Cardiac septum (tissue), 1 donor: ENCODE data around the gene PARP6. TPM values are rescaled to one million over a fixed set of nuclear protein-coding genes. Genes with fewer than 3 reads are reported as not detected.
A peak's percentile ranks its signal among the peaks of the same experiment; 100 is the strongest.
"Not testable (repeated sequence)": the region's sequence is repeated elsewhere in the genome, so short reads cannot be mapped to it uniquely, and the experiment has no call there.

Experiments
- DNase-seq: peaks from one replicate; pipeline ENCODE4 v3.0.0-alpha.2; 2020; ENCODE audit warnings: low spot score
- intact Hi-C: fragments of 100-400 bp; cut with DNase I; formaldehyde crosslinking; loops from one replicate; pipeline ENCODE4 v1.14.0; 2022
- total RNA-seq: library from RNA; stranded (reverse); fragmentation: NEBNext Ultra II Directional; extraction: Animal tissue kit (Norgen Biotek cat#: 25700); gene quantifications from one replicate; pipeline ENCODE4 v1.2.1, GENCODE V29; 2021
- donor health status: DM: no; HTN: no; CAD: no.

PARP6 gene
- total RNA-seq, 1 donor from 2014 or later, result 34.6 TPM

DNA sequence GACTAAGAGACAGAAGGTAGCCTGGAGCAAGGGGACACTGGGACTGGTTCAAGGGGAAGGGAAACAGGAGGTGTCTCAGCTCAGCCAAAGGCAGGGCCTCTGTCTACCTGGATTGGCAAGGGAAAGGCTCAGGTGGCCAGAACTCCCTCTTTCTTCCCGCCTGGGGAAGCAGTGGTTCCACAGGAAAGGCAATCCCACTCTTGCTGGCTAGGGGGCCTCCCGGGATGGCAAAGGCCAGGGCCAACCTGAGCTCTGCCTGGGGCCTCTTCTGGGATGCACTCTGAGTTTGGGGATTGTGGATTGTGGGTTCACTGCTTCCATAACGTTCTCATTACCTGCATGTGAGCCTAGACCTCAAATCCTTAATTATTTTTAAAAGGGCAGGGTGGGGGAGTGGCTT lies 13.0 kb upstream of the PARP6 start:
- intact Hi-C loops, result loop anchor here (5.0 kb wide), 1 partner anchor 83 kb away; no protein-coding TSS in a partner anchor
- DNase-seq, result no peak

GRCh38 chr15:72284781-72285180 lies 12.4 kb upstream of the PARP6 start:
- intact Hi-C loops, result loop anchor here (5.0 kb wide), 1 partner anchor 82 kb away; no protein-coding TSS in a partner anchor
- no peak for DNase-seq

- DNase-seq, result no peak
- intact Hi-C loops, result no loop called here
These were observed 9.4 kb upstream of the PARP6 start for GRCh38 chr15:72281713-72282112.

DNA sequence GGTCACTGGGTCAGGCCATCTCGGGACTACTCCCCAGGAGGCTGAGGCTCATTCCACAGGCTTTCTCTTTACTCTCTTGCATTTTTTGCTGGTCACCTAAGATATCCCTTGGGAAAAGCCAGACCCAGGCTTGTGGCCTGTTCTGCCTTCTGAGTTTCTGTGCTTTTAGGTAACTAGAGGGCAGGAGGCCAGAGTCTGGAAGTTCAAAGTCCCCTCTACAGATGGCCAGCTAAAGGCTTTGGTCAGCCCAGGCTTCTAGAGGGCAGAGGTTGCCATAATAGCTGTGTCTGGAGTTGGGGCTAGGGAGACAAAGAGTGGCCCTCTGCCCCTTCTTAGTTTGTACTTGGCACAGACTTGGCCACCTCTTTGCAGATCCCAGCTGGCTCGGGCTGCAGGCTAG lies 8.4 kb upstream of the PARP6 start:
- intact Hi-C loops, result no loop called here

DNA sequence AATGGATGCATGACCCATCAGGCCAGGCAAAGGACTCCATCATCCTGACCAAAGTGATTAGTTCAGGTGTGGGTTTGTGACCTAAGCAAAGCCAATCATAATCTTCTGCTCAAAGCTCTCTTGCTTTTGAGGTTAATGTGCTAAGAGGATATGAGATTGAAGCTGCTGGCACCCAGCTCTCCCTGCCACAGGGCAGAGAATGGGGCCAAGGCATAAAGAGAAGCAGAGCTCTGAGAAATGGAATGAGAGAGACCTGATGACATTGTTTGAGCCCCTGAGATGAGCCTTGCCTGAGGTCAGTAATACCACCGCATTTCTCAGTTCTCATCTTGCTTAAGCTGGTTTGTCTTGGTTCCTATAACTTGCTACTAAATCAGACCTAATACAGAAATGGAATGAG lies 6.4 kb upstream of the PARP6 start:
- intact Hi-C loops, result no loop called here
- no peak for DNase-seq

More for the DNA sequence above, 8.4 kb upstream of the PARP6 start:
- no peak for DNase-seq

DNA sequence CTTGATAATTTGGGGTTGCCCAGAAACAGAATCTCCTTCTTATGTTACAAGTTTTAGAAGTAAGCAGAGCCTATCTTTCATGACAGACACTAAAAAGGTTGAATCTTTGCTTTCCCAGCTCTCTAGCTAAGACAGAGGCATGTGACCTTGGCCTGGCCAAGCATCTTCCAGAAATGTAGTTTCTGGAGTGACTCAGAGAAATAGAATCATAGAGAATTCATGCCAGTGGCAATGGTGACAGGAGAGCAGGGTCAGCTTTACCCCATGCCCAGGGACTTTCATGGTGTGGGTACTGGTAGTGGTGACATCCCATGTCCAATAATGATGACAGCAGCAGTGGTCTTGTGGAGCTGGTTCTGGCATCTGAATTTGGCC lies 4.0 kb upstream of the PARP6 start:
- intact Hi-C loops, result no loop called here
- no peak for DNase-seq

DNA sequence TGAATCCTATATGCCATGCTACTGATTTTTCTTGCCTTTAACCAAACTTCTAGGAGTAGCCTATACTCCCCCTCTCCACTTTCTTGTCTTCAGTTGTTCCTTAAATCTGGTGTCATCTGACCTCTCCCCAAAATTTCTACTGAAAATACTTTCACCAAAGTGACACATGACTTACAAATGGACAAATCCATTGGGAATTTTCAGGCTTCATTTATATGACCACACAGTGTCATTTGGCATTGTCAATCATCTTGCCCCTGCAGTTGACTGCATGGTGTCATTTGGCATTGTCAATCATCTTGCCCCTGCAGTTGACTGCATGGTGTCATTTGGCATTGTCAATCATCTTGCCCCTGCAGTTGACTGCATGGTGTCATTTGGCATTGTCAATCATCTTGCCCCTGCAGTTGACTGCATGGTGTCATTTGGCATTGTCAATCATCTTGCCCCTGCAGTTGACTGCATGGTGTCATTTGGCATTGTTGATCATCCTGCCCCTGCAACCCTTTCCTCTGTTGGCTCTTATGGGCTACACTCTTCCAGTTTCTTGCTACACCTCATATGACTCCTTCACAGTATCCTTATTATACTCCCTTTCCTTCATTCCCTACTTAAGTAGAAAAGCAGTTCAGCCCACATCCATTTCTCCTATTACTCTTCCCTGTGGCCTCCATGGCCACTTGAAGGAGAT lies 3.4 kb upstream of the PARP6 start:
- intact Hi-C loops, DNase-seq: not testable (repeated sequence)

DNA sequence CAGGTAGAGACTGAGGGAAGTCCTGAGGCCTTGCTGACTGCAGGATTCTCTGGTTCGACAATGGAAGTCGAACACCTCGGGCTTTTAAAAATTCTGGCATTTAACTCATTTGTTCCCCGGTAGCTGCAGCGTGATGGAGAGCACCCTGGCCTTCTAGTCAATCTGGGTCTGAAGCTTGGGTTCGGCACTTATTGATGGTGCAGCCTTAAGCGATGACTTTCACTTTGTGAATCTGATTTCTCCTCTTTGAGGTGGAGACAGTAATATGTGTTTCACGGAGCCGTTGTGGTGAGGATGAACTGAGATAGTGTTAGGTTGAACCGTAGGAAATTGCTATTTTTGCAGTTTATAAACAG lies 621 bp upstream of the PARP6 start:
- intact Hi-C loops, result loop anchor here (1.0 kb wide), 2 partner anchors 42 to 74 kb away; partner anchors contain the start of gene PKM
- no peak for DNase-seq

GRCh38 chr15:72271895-72272212 lies 500 bp downstream of the PARP6 start:
- intact Hi-C loops, result loop anchor here (1.0 kb wide), 2 partner anchors 41 to 73 kb away; partner anchors contain the start of gene PKM
- no peak for DNase-seq

GRCh38 chr15:72271221-72271620 lies 1.1 kb downstream of the PARP6 start:
- intact Hi-C loops, result no loop called here
- DNase-seq, result no peak

DNA sequence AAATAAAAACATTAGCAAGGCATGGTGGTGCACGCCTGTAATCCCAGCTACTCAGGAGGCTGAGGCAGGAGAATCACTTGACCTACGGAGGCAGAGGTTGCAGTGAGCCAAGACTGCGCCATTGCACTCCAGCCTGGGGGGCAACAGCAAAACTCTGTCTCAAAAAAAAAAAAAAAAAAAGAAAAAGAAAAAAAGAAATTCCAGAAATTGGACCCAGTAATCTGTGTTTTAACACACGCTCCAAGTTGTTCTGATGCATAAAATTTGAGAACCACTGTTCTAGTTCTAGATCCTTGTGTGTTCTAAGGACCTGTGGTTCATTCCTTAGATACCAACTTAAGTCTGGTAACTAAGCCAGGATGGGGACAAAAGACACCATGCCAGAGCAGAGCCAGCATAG lies 2.6 kb downstream of the PARP6 start:
- DNase-seq, result no peak
- intact Hi-C loops, result no loop called here

DNA sequence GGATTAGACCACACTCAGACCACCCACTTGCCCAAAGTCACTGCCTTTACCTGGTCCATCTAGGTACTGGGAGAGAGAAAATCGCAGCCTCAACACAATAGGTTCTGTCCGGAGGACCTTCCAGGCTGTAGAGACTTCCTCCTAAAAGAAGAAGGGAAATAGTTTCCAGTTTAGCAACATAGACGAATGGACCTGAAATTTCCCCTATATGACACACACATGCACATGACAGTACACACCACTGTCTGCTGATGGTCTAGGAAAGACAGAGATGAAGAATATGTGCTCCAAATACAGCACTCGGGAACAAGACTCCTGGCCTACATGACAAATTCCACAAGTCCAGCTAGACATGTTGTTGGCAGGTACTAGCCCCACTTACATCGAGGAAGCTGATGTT lies 7.3 kb downstream of the PARP6 start:
- intact Hi-C loops, result no loop called here
- no peak for DNase-seq

- intact Hi-C loops, result no loop called here
- DNase-seq, result no peak
These were observed 19.6 kb downstream of the PARP6 start for GRCh38 chr15:72252663-72253299.

- intact Hi-C loops, result no loop called here
- DNase-seq, result no peak
These were observed 23.1 kb downstream of the PARP6 start for GRCh38 chr15:72249142-72249810.

DNA sequence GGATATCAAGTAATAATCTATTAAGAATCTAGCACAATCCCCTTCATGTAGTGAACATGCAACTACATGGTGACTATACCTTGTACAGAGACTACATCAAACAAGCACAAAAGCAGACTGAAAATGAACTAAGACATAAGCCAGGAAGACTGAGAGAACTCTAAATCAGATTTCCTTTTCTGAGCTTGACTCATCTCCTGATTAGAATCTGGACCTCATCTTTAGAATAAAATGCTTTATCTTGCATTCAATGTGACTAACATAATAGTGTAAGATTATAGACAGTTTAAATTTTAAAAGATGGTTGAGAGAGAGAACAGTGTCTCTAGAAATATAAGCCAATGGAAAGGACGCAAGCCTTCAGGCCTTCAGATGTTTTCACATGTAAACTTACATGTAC lies 23.8 kb downstream of the PARP6 start:
- no peak for DNase-seq
- intact Hi-C loops, result no loop called here

- no peak for DNase-seq
- intact Hi-C loops, result no loop called here
These were observed 29.5 kb downstream of the PARP6 start for GRCh38 chr15:72242775-72243370.

DNA sequence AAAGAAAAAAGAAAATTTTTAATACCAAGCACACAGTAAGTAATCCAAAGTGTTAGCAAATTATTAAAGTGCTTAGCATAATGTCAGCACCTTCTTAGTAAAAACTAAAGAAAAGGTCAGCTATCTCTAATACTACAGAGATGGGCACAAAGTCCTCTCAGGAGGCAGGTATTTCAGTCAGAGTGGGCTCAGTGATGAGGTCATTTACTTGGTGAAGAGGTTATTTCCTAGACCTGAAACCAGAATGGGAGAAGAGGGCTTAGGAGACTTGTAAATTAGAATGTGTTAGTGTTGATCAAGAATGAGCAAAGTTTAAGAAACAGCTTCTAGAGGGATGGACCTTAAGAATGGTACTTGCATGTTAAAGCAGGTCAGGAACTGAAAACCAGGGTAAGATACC lies 32.7 kb downstream of the PARP6 start:
- intact Hi-C loops, result no loop called here

DNA sequence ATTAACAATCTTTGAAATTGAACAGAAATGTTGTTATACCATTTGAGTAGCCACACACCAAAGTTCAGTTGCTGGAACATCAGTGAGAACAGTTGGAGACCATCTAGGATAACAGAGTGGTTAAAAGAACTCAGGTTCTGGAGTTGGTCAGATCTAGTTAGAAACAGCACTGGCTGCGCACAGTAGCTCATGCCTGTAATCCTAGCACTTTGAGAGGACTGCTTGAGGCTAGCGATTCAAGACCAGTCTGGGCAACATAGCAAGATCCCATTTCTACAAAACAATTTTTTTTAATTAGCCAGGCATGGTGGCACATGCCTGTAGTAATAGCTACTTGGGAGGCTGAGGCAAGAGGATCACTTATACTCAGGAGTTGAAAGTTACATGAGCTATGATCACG lies 33.8 kb downstream of the PARP6 start:
- DNase-seq, result no peak
- intact Hi-C loops, result no loop called here

More for the DNA sequence above, 32.7 kb downstream of the PARP6 start:
- DNase-seq, result no peak

- intact Hi-C loops, result no loop called here
- DNase-seq, result no peak
These were observed 34.5 kb downstream of the PARP6 start for GRCh38 chr15:72237853-72238224.

DNA sequence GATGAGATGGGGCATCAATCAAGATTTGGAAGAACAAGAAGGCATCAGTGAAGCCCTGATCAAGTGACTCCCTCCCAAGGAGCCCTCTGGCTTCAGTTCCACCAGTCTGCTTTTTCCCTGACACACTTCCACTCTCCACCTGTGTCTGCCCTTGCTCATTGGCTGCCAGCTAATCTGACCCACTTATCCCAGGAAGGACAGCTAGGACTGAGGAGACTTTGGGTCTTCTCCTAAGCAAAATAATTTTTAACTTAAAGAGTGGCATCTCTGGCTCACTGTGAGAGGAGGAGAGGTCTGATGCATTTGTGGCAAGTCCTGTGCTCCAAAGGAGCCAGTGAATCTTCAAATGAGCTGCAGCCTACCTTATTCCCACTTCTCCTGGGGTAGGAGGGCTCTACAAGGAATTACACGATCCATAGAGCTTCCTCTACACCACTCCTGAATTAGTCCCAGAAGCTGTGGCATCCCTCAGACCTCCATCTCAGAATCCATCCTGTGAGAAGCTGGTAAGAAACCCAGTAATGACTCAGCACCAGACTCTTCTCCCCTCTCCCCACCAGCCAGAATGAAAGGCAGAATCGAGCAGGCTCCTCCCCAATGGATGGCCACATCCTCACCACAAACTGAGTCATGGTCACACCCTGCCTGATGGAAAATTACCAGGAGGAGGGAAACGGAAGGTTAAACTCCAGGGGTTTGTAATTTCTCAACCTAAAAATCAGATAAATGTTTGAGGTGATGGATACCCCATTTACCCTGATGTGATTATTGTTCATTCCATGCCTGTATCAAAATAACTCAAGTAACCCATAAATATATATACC lies 35.1 kb downstream of the PARP6 start:
- peak; percentile 83 for DNase-seq
- intact Hi-C loops, result no loop called here
